OCI-LY3 (cell line): ENCODE data around the gene MARCHF3.
"Not testable (repeated sequence)": the region's sequence is repeated elsewhere in the genome, so short reads cannot be mapped to it uniquely, and the experiment has no call there.

Experiments
- H2AFZ ChIP-seq: fragments of 200-600, 300-600 bp; shearing (Covaris generic); 2 replicates; pipeline ENCODE4 v1.6.0; 2014; ENCODE audit warnings: antibody characterized with exemption, low read depth, low read length
- H3K27ac ChIP-seq: fragments of 200-600, 300-600 bp; sonication (generic); 2 replicates; pipeline ENCODE4 v1.5.1; 2014; ENCODE audit warnings: mild to moderate bottlenecking, low read length, moderate library complexity, mixed read lengths
- H3K27me3 ChIP-seq: fragments of 200-600, 300-600 bp; sonication (generic); 2 replicates; pipeline ENCODE4 v1.6.1; 2014; ENCODE audit warnings: low read depth, low read length, mixed read lengths
- H3K36me3 ChIP-seq: fragments of 200-600, 300-600 bp; sonication (generic); replicated peaks from 2 replicates; pipeline ENCODE3; 2014; ENCODE audit warnings: low read depth, low read length, mixed read lengths
- H3K4me1 ChIP-seq: fragments of 300-600, 200-600 bp; sonication (generic); 2 replicates; pipeline ENCODE4 v1.6.1; 2014; ENCODE audit warnings: low read length, mixed read lengths
- H3K4me2 ChIP-seq: fragments of 200-600, 300-600 bp; sonication (generic); 2 replicates; pipeline ENCODE4 v1.6.1; 2014; ENCODE audit warnings: low read length, mixed read lengths
- H3K4me3 ChIP-seq: fragments of 300-600, 200-600 bp; sonication (generic); 2 replicates; pipeline ENCODE4 v1.5.1; 2014; ENCODE audit warnings: antibody characterized with exemption, mild to moderate bottlenecking, low read length, moderate library complexity
- H3K79me2 ChIP-seq: fragments of 300-600, 200-600 bp; shearing (Covaris generic); 2 replicates; pipeline ENCODE4 v1.6.1; 2014; ENCODE audit warnings: mild to moderate bottlenecking, low read length, mixed read lengths
- H3K9ac ChIP-seq: fragments of 300-600, 200-600 bp; shearing (Covaris generic); 2 replicates; pipeline ENCODE4 v1.6.0; 2014; ENCODE audit warnings: mild to moderate bottlenecking, low read length, moderate library complexity
- H3K9me3 ChIP-seq: fragments of 200-600, 300-600 bp; shearing (Covaris generic); 2 replicates; pipeline ENCODE4 v1.6.1; 2014; ENCODE audit warnings: low read length, mixed read lengths; ENCODE audit not compliant: insufficient read depth
- H4K20me1 ChIP-seq: fragments of 200-600, 300-600 bp; sonication (generic); 2 replicates; pipeline ENCODE4 v1.6.1; 2016; ENCODE audit warnings: low read length, mixed read lengths; ENCODE audit not compliant: insufficient read depth
- CTCF ChIP-seq: fragments of 200-600, 300-600 bp; sonication (generic); IDR thresholded peaks from 2 replicates; pipeline ENCODE4 v1.5.1; 2014; ENCODE audit warnings: antibody characterized with exemption, low read length, low read depth
- EZH2phosphoT487 ChIP-seq: fragments of 200-600 bp; shearing (Covaris generic); IDR thresholded peaks from 2 replicates; pipeline ENCODE4 v1.6.1; 2018; ENCODE audit warnings: antibody characterized with exemption, mixed run types, low read depth

Gene MARCHF3

GRCh38 chr5:126948453-126948852, 81.9 kb downstream of the MARCHF3 start:
- Histone ChIP-seq H3K4me2 (no peak overlapping the region), H3K79me2 (no peaks in the 10 kb centered on the region), H3K36me3 (no peaks in the 10 kb centered on the region), H2AFZ (no peak overlapping the region), H3K4me1 (no peaks in the 10 kb centered on the region), H3K9me3 (no peaks in the 10 kb centered on the region), H3K27me3 (no peaks in the 10 kb centered on the region), H3K27ac (no peak overlapping the region), H4K20me1 (no peaks in the 10 kb centered on the region), H3K4me3 (no peak overlapping the region), H3K9ac (no peak overlapping the region)
- TF ChIP-seq CTCF (no peak), EZH2phosphoT487 (no peak)

GRCh38 chr5:126948011-126948355, 82.4 kb downstream of the MARCHF3 start:
- H3K4me2 ChIP-seq: no peak overlapping the region
- H3K4me1 ChIP-seq: no peaks in the 10 kb centered on the region
- no peak for TF ChIP-seq CTCF
- no peak for TF ChIP-seq EZH2phosphoT487
- H3K79me2 ChIP-seq: no peaks in the 10 kb centered on the region
- H4K20me1 ChIP-seq: no peaks in the 10 kb centered on the region
- H3K36me3 ChIP-seq: no peaks in the 10 kb centered on the region
- H3K4me3 ChIP-seq: no peak overlapping the region
- no peak overlapping the region for H3K9ac ChIP-seq
- no peaks in the 10 kb centered on the region for H3K27me3 ChIP-seq
- no peaks in the 10 kb centered on the region for H3K9me3 ChIP-seq
- H3K27ac ChIP-seq: no peak overlapping the region
- no peak overlapping the region for H2AFZ ChIP-seq

GRCh38 chr5:126947146-126948010, 83.0 kb downstream of the MARCHF3 start:
- Histone ChIP-seq H3K27ac (no peak overlapping the region), H3K4me1 (no peaks in the 10 kb centered on the region), H3K36me3 (no peaks in the 10 kb centered on the region), H3K9me3 (no peaks in the 10 kb centered on the region), H2AFZ (no peak overlapping the region), H4K20me1 (no peaks in the 10 kb centered on the region), H3K79me2 (no peaks in the 10 kb centered on the region), H3K27me3 (no peaks in the 10 kb centered on the region), H3K9ac (no peak overlapping the region), H3K4me2 (no peak overlapping the region), H3K4me3 (no peak overlapping the region)
- TF ChIP-seq CTCF: no peak
- no peak for TF ChIP-seq EZH2phosphoT487

- not testable (repeated sequence) for H3K4me1 ChIP-seq, H3K9me3 ChIP-seq, H2AFZ ChIP-seq, H3K36me3 ChIP-seq, H3K4me3 ChIP-seq, H4K20me1 ChIP-seq, H3K79me2 ChIP-seq, H3K27ac ChIP-seq, H3K4me2 ChIP-seq, H3K9ac ChIP-seq, H3K27me3 ChIP-seq
Observed at GRCh38 chr5:126942908-126943307, 87.5 kb downstream of the MARCHF3 start.
